ENCODE data around the gene VSIG8. TPM values are rescaled to one million over a fixed set of nuclear protein-coding genes. Genes with fewer than 3 reads are reported as not detected.

VSIG8 gene
- total RNA-seq, 1 experiment from 2014 or later, result not detected

- Histone ChIP-seq H3K36me3 (ENCODE audit: control insufficient read depth, insufficient read depth, low read length) (no peaks in the 10 kb centered on the region), H3K4me1 (no peaks in the 10 kb centered on the region), H3K9me3 (no peaks in the 10 kb centered on the region), H3K27me3 (replicated peaks; ENCODE audit: control insufficient read depth, insufficient read depth, low read length) (no peaks in the 10 kb centered on the region), H3K4me3 (ENCODE audit: low read depth, low read length) (no peak overlapping the region)
- intact Hi-C loops (cut with micrococcal nuclease; ENCODE audit: unreplicated experiment), result no loop called here
- POLR2A ChIA-PET, result no interaction called here
- no peaks in the 10 kb centered on the region for H3K36me3 Mint-ChIP-seq (ENCODE audit: insufficient read depth, unreplicated experiment)
- H3K9me3 Mint-ChIP-seq (ENCODE audit: unreplicated experiment), result no peaks in the 10 kb centered on the region
- no peak for TF ChIP-seq CTCF (IDR thresholded peaks at IDR 0.05; ENCODE audit: insufficient read depth in 1 of 2, low read depth in 1 of 2, low read length in 1 of 2, severe bottlenecking in 1 of 2, unreplicated experiment in 1 of 2)
- H3K27me3 Mint-ChIP-seq (ENCODE audit: insufficient read depth, unreplicated experiment), result no peaks in the 10 kb centered on the region
- DNase-seq, result no peak
- H3K27ac Mint-ChIP-seq (ENCODE audit: unreplicated experiment), result no peak overlapping the region
- H3K4me3 Mint-ChIP-seq (ENCODE audit: unreplicated experiment), result no peak overlapping the region
- BruUV-seq (replicated peaks), result no TSS peak
- CTCF ChIA-PET, result no interaction called here
- H3K4me1 Mint-ChIP-seq (ENCODE audit: low read depth, unreplicated experiment), result peaks cover 6% of the 10 kb centered on the region
These were observed 31.7 kb downstream of the VSIG8 start for GRCh38 chr1:159830722-159831121.

GRCh38 chr1:159829822-159830465 lies 32.5 kb downstream of the VSIG8 start:
- H3K9me3 Mint-ChIP-seq (ENCODE audit: unreplicated experiment), result no peaks in the 10 kb centered on the region
- peaks cover 13% of the 10 kb centered on the region for H3K4me1 Mint-ChIP-seq (ENCODE audit: low read depth, unreplicated experiment)
- CTCF ChIA-PET, result no interaction called here
- no peak overlapping the region for H3K27ac Mint-ChIP-seq (ENCODE audit: unreplicated experiment)
- DNase-seq, result no peak
- H3K27me3 ChIP-seq (replicated peaks; ENCODE audit: control insufficient read depth, insufficient read depth, low read length), result no peaks in the 10 kb centered on the region
- H3K27me3 Mint-ChIP-seq (ENCODE audit: insufficient read depth, unreplicated experiment), result no peaks in the 10 kb centered on the region
- no peak overlapping the region for H3K4me3 ChIP-seq (ENCODE audit: low read depth, low read length)
- intact Hi-C loops (cut with micrococcal nuclease; ENCODE audit: unreplicated experiment), result no loop called here
- no peak overlapping the region for H3K4me3 Mint-ChIP-seq (ENCODE audit: unreplicated experiment)
- H3K4me1 ChIP-seq, result peaks cover 5% of the 10 kb centered on the region; the same call in 1 of the 2 replicates
- BruUV-seq (replicated peaks), result no TSS peak
- no peaks in the 10 kb centered on the region for H3K9me3 ChIP-seq
- TF ChIP-seq CTCF (IDR thresholded peaks at IDR 0.05; ENCODE audit: insufficient read depth in 1 of 2, low read depth in 1 of 2, low read length in 1 of 2, severe bottlenecking in 1 of 2, unreplicated experiment in 1 of 2), result no peak
- no peaks in the 10 kb centered on the region for H3K36me3 Mint-ChIP-seq (ENCODE audit: insufficient read depth, unreplicated experiment)
- POLR2A ChIA-PET, result no interaction called here
- H3K36me3 ChIP-seq (ENCODE audit: control insufficient read depth, insufficient read depth, low read length), result no peaks in the 10 kb centered on the region

- H3K9me3 ChIP-seq, result no peaks in the 10 kb centered on the region
- Mint-ChIP-seq H3K9me3 (ENCODE audit: unreplicated experiment) (no peaks in the 10 kb centered on the region), H3K27ac (ENCODE audit: unreplicated experiment) (no peak overlapping the region), H3K36me3 (ENCODE audit: insufficient read depth, unreplicated experiment) (no peaks in the 10 kb centered on the region), H3K27me3 (ENCODE audit: insufficient read depth, unreplicated experiment) (no peaks in the 10 kb centered on the region), H3K4me3 (ENCODE audit: unreplicated experiment) (no peak overlapping the region), H3K4me1 (ENCODE audit: low read depth, unreplicated experiment) (peaks cover 15% of the 10 kb centered on the region)
- no peak overlapping the region for H3K4me3 ChIP-seq (ENCODE audit: low read depth, low read length)
- peaks cover 5% of the 10 kb centered on the region; the same call in 1 of the 2 replicates for H3K4me1 ChIP-seq
- ChIA-PET CTCF (interaction anchor here (1.4 kb wide), 1 partner anchor 39 kb away, joined by 3 read pairs; no protein-coding TSS in a partner anchor), POLR2A (no interaction called here)
- no peaks in the 10 kb centered on the region for H3K36me3 ChIP-seq (ENCODE audit: control insufficient read depth, insufficient read depth, low read length)
- intact Hi-C loops (cut with micrococcal nuclease; ENCODE audit: unreplicated experiment), result no loop called here
- DNase-seq, result peak in 1 of 2 experiments; percentile 30
- no peaks in the 10 kb centered on the region for H3K27me3 ChIP-seq (replicated peaks; ENCODE audit: control insufficient read depth, insufficient read depth, low read length)
- no TSS peak for BruUV-seq (replicated peaks)
- peak; percentile 18 to 50 for TF ChIP-seq CTCF (IDR thresholded peaks at IDR 0.05; ENCODE audit: insufficient read depth in 1 of 2, low read depth in 1 of 2, low read length in 1 of 2, severe bottlenecking in 1 of 2, unreplicated experiment in 1 of 2)
These were observed 33.2 kb downstream of the VSIG8 start for GRCh38 chr1:159829273-159829634.

Data from Caco-2 (cell line).